HepG2 (cell line): ENCODE measurements around the gene MAP2K3. TPM values are rescaled to one million over a fixed set of nuclear protein-coding genes. Genes with fewer than 3 reads are reported as not detected.
"Not testable (repeated sequence)": the region's sequence is repeated elsewhere in the genome, so short reads cannot be mapped to it uniquely, and the experiment has no call there.

Source experiments
- ATAC-seq: fragments of 200-7000 bp; cut with Tn5 transposase; 3 replicates; pipeline ENCODE4 v1.9.1; 2020; ENCODE audit warnings: mild to moderate bottlenecking, moderate library complexity
- BruUV-seq: library from RNA; stranded (reverse); fragments of 400-500 nt; replicated peaks from 2 replicates; lab custom pipeline; 2021; lab: Mats Ljungman, UMichigan
- CTCF ChIA-PET: fragments of 300-600 bp; formaldehyde crosslinking; extraction: SDS; loops from one replicate; lab custom pipeline; 2021; ENCODE audit warnings: low total read pairs, inconsistent platforms, low intra/inter-chr PET ratio; lab: Yijun Ruan, JAX
- POLR2A ChIA-PET: fragments of 350-600 bp; sonication (Branson Sonifier 250); formaldehyde crosslinking; loops from one replicate; lab custom pipeline; 2020; ENCODE audit warnings: antibody characterized with exemption, inconsistent platforms; lab: Yijun Ruan, JAX
- DNase-seq: peaks from one replicate; pipeline ENCODE4 v3.0.0-alpha.2; 2015; ENCODE audit warnings: low spot score
- FAIRE-seq: peaks from 3 replicates; lab custom pipeline; 2011; peaks lifted over from hg19 to GRCh38; lab: Jason Lieb, UNC
- H2AFZ ChIP-seq: one replicate; pipeline ENCODE4 v1.6.1; 2011; ENCODE audit warnings: low read length, inconsistent platforms
- H3K27ac ChIP-seq: fragments of 300-600 bp; 3 replicates; pipeline ENCODE4 v1.8.0; 2011; ENCODE audit warnings: mixed run types, mild to moderate bottlenecking, mixed read lengths, low read length, inconsistent platforms; ENCODE audit not compliant: insufficient read depth; ENCODE audit errors: extremely low read length
- H3K27me3 ChIP-seq, 2 experiments: fragments of 200-600 bp in 1 of 2; 2 replicates in 1 of 2; 3 replicates in 1 of 2; pipeline versions ENCODE4 v1.6.0 to v1.8.0; 2011; ENCODE audit warnings: low read length in 2 of 2, mild to moderate bottlenecking in 2 of 2, moderate library complexity in 2 of 2, inconsistent platforms in 1 of 2; ENCODE audit not compliant: insufficient read depth in 2 of 2, control insufficient read depth in 1 of 2
- H3K36me3 ChIP-seq, 2 experiments: fragments of 200-600 bp in 1 of 2; replicated peaks in 1 of 2; 2 replicates in 1 of 2; 3 replicates in 1 of 2; pipeline versions ENCODE4 v1.5.1 to v1.8.0; 2011; ENCODE audit warnings: low read length in 2 of 2, inconsistent platforms in 1 of 2; ENCODE audit not compliant: insufficient read depth in 2 of 2, control insufficient read depth in 1 of 2
- H3K4me1 ChIP-seq: 2 replicates; pipeline ENCODE4 v1.5.1; 2012; ENCODE audit warnings: low read length, inconsistent platforms; ENCODE audit not compliant: insufficient read depth
- H3K4me2 ChIP-seq: 2 replicates; pipeline ENCODE4 v1.6.0; 2011; ENCODE audit warnings: low read depth, low read length, inconsistent platforms
- H3K4me3 ChIP-seq, 3 experiments: fragments of 200-600 bp in 1 of 3; sonication (generic), shearing (Covaris generic) in 1 of 3; replicated peaks in 1 of 3; 2 replicates each; pipeline ENCODE4 v1.5.1; 2011 to 2016; ENCODE audit warnings: low read length in 3 of 3, inconsistent platforms in 2 of 3, low read depth in 2 of 3, mild to moderate bottlenecking in 2 of 3, control low read depth in 1 of 3, mixed read lengths in 1 of 3; ENCODE audit not compliant: insufficient read depth in 1 of 3
- H3K79me2 ChIP-seq: one replicate; pipeline ENCODE4 v1.6.1; 2011; ENCODE audit warnings: low read length, inconsistent platforms; ENCODE audit not compliant: insufficient read depth
- H3K9ac ChIP-seq: 2 replicates; pipeline ENCODE4 v1.6.0; 2011; ENCODE audit warnings: mild to moderate bottlenecking, low read depth, low read length, inconsistent platforms; ENCODE audit not compliant: insufficient read depth
- H3K9me3 ChIP-seq: 2 replicates; pipeline ENCODE4 v1.5.1; 2012; ENCODE audit warnings: mild to moderate bottlenecking, low read length
- H4K20me1 ChIP-seq: 2 replicates; pipeline ENCODE4 v1.6.0; 2011; ENCODE audit warnings: inconsistent platforms, mild to moderate bottlenecking, low read length, moderate library complexity; ENCODE audit not compliant: insufficient read depth
- WGBS: methylation state at CpG from one replicate; pipeline ENCODE4 v1.1.6; 2017; ENCODE audit warnings: low lambda C conversion rate; 5-methylcytosine and 5-hydroxymethylcytosine counted together
- in situ Hi-C: cut with HindIII; loops from 2 replicates; pipeline ENCODE4 v1.10.0; 2017; ENCODE audit warnings: low pct_unique_long_range_greater_than_20kb; ENCODE audit not compliant: extremely low pct_ligation_motif_present
- intact Hi-C: fragments of 100-400 bp; cut with micrococcal nuclease; formaldehyde crosslinking; loops from one replicate; pipeline ENCODE4 v1.10.0; 2022; ENCODE audit not compliant: unreplicated experiment
- polyA plus RNA-seq, 8 experiments: library from polyadenylated mRNA; depleted of rRNA in 3 of 8; stranded (reverse) in 7 of 8; unstranded in 1 of 8; fragments of >200 nt; fragmentation: Illumina TruSeq in 4 of 8; extraction: Trizol in 4 of 8; gene quantifications; 2 replicates each; pipeline versions ENCODE4 v1.2.1 to v1.2.3, GENCODE V29; 2011 to 2016; ENCODE audit warnings: low read depth in 4 of 8, missing spikeins in 1 of 8, mixed read lengths in 1 of 8; ENCODE audit not compliant: insufficient read depth in 1 of 8
- total RNA-seq, 5 experiments: library from RNA; depleted of rRNA; stranded (reverse); fragments of >200 nt; fragmentation: Illumina TruSeq; extraction: Trizol; gene quantifications; 2 replicates each; pipeline ENCODE4 v1.2.3, GENCODE V29; 2016; ENCODE audit warnings: low read depth in 1 of 5

MAP2K3 gene
- total and polyA plus RNA-seq, 2 of the 13 experiments (the other 11 are each of a cell fraction or from before 2014, with no cell fraction given): 20.5 to 27.4 TPM

GRCh38 chr17:21319686-21320375 is 35.3 kb downstream of the MAP2K3 start:
- H3K27me3 ChIP-seq, DNase-seq, H2AFZ ChIP-seq, ATAC-seq, H3K4me1 ChIP-seq, CTCF ChIA-PET, H3K4me3 ChIP-seq, FAIRE-seq, H3K9me3 ChIP-seq, H3K9ac ChIP-seq, H3K4me2 ChIP-seq, H3K79me2 ChIP-seq, POLR2A ChIA-PET, H3K27ac ChIP-seq, H3K36me3 ChIP-seq, BruUV-seq, H4K20me1 ChIP-seq: not testable (repeated sequence)
- 33% methylated on average over 6 of the region's 11 CpGs for WGBS
- intact Hi-C loops: loop anchor here (5.0 to 10.0 kb wide), 2 partner anchors 38 to 195 kb away; partner anchors contain the start of gene MAP2K3
- in situ Hi-C loops: loop anchor here (25.0 kb wide), 1 partner anchor 442 kb away; no protein-coding TSS in a partner anchor

- DNase-seq, CTCF ChIA-PET, H3K27me3 ChIP-seq, H3K9ac ChIP-seq, ATAC-seq, H2AFZ ChIP-seq, BruUV-seq, H3K4me3 ChIP-seq, H3K27ac ChIP-seq, H3K4me1 ChIP-seq, POLR2A ChIA-PET, H3K36me3 ChIP-seq, FAIRE-seq, intact Hi-C loops, H3K9me3 ChIP-seq, H3K4me2 ChIP-seq, H4K20me1 ChIP-seq, H3K79me2 ChIP-seq: not testable (repeated sequence)
- WGBS: 28% methylated on average over 4 of the region's 4 CpGs
- in situ Hi-C loops: loop anchor here (25.0 kb wide), 1 partner anchor 442 kb away; no protein-coding TSS in a partner anchor
Measured at GRCh38 chr17:21320430-21320829, 35.9 kb downstream of the MAP2K3 start.

GRCh38 chr17:21321061-21321460 is 36.5 kb downstream of the MAP2K3 start:
- in situ Hi-C loops: loop anchor here (25.0 kb wide), 1 partner anchor 441 kb away; no protein-coding TSS in a partner anchor
- 28% methylated on average over 7 of the region's 9 CpGs for WGBS
- H4K20me1 ChIP-seq, DNase-seq, H3K79me2 ChIP-seq, H3K36me3 ChIP-seq, intact Hi-C loops, H3K9ac ChIP-seq, H3K4me3 ChIP-seq, ATAC-seq, H3K4me1 ChIP-seq, H3K4me2 ChIP-seq, H3K27me3 ChIP-seq, CTCF ChIA-PET, H3K27ac ChIP-seq, FAIRE-seq, H3K9me3 ChIP-seq, BruUV-seq, POLR2A ChIA-PET, H2AFZ ChIP-seq: not testable (repeated sequence)
